ENCODE data around the gene EFCAB6. TPM values are rescaled to one million over a fixed set of nuclear protein-coding genes. Genes with fewer than 3 reads are reported as not detected.

The EFCAB6 gene
- total and polyA plus RNA-seq, 8 donors: 2.0 to 5.5 (median 3.5) TPM

GRCh38 chr22:43755452-43755851 lies 56.7 kb downstream of the EFCAB6 start:
- Histone ChIP-seq H3K9me3 (no peaks in the 10 kb centered on the region), H3K27me3 (peaks cover 0 to 6% of the 10 kb centered on the region in 2 donors), H3K4me3 (no peak overlapping the region), H3K27ac (no peak overlapping the region), H3K4me1 (no peaks in the 10 kb centered on the region), H3K36me3 (no peaks in the 10 kb centered on the region)
- TF ChIP-seq, protein P1, sequence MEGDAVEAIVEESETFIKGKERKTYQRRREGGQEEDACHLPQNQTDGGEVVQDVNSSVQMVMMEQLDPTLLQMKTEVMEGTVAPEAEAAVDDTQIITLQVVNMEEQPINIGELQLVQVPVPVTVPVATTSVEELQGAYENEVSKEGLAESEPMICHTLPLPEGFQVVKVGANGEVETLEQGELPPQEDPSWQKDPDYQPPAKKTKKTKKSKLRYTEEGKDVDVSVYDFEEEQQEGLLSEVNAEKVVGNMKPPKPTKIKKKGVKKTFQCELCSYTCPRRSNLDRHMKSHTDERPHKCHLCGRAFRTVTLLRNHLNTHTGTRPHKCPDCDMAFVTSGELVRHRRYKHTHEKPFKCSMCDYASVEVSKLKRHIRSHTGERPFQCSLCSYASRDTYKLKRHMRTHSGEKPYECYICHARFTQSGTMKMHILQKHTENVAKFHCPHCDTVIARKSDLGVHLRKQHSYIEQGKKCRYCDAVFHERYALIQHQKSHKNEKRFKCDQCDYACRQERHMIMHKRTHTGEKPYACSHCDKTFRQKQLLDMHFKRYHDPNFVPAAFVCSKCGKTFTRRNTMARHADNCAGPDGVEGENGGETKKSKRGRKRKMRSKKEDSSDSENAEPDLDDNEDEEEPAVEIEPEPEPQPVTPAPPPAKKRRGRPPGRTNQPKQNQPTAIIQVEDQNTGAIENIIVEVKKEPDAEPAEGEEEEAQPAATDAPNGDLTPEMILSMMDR (IDR thresholded peaks at IDR 0.05): no peak
- no peak for DNase-seq
- ATAC-seq: no peak
- intact Hi-C loops (cut with DNase I): no loop called here

DNA sequence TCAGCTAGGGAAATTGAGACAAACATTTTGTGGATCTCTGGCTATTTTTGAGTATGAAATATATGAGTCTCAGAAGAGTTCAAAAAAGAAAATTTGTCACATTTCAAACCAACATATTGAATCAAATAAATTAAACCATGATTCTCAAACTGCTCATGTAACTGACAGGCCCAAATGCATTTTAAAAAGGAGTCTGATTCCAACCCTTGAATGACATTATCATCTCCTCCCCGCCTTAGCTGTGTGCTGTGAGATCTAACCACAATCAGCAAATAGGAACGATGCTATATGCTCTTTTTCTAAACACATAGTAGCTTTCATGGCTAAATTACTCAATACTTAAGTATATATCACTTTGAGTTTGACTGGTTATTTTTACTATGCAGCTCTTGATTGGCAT lies 57.1 kb downstream of the EFCAB6 start:
- Histone ChIP-seq H3K27ac (no peak overlapping the region), H3K4me1 (no peaks in the 10 kb centered on the region), H3K9me3 (no peaks in the 10 kb centered on the region), H3K27me3 (peaks cover 0 to 9% of the 10 kb centered on the region in 2 donors), H3K36me3 (no peaks in the 10 kb centered on the region), H3K4me3 (no peak overlapping the region)
- ATAC-seq (no peak), DNase-seq (no peak)
- TF ChIP-seq, protein P1 (IDR thresholded peaks at IDR 0.05): no peak
- intact Hi-C loops (cut with DNase I): no loop called here

DNA sequence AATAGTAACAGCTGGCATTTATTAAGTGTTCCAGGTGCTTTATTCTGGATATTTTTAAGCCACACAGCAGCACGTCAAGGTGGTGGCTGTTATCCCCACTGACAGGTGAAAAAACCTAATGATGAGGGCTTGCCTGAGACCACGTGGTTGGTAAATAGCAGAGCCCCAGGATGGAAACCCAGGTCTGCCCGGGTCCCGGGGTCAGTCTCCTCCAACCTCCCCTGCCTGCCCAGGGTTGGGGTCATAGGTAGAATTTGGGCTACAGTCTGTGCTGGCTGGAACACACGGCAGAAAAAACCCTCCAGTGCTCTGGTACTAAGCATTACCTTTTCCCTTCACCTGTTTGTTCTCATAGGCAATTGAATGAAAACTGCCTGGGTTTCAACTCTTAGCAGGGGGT lies 57.9 kb downstream of the EFCAB6 start:
- Histone ChIP-seq H3K9me3 (no peaks in the 10 kb centered on the region), H3K27ac (no peak overlapping the region), H3K27me3 (peaks cover 0 to 9% of the 10 kb centered on the region in 2 donors), H3K4me1 (no peaks in the 10 kb centered on the region), H3K36me3 (no peaks in the 10 kb centered on the region), H3K4me3 (no peak overlapping the region)
- TF ChIP-seq, protein P1 (IDR thresholded peaks at IDR 0.05): no peak
- intact Hi-C loops (cut with DNase I): no loop called here
- DNase-seq: no peak
- ATAC-seq: no peak

- no peaks in the 10 kb centered on the region for H3K4me1 ChIP-seq
- no peak for DNase-seq
- no peak overlapping the region for H3K27ac ChIP-seq
- TF ChIP-seq, protein P1 (IDR thresholded peaks at IDR 0.05): no peak
- H3K9me3 ChIP-seq: no peaks in the 10 kb centered on the region
- H3K36me3 ChIP-seq: no peaks in the 10 kb centered on the region
- intact Hi-C loops (cut with DNase I): no loop called here
- peaks cover 0 to 9% of the 10 kb centered on the region in 2 donors for H3K27me3 ChIP-seq
- no peak for ATAC-seq
- H3K4me3 ChIP-seq: no peak overlapping the region
Observed at GRCh38 chr22:43753688-43754087, 58.4 kb downstream of the EFCAB6 start.

DNA sequence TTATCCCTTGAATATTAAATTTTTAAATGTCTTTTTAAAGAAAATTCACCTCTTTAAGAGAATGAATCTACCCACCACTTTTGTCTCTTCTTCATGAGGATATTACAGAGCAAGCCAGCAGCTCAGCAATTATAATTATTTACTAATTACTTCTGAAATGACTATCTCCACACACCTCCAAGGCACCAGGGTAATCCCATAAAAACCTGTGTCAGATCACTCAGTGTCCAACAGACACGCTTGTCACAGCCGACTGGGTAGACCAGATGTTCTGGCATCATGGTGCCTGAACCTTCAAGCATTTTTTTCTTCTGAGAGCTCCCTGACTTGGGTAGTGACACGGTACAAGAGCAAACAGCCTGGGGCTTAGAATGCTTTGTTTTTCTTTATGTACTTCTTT lies 61.4 kb downstream of the EFCAB6 start:
- Histone ChIP-seq H3K27ac (no peak overlapping the region), H3K4me3 (no peak overlapping the region), H3K9me3 (no peaks in the 10 kb centered on the region), H3K36me3 (no peaks in the 10 kb centered on the region), H3K4me1 (no peaks in the 10 kb centered on the region), H3K27me3 (peaks cover 0 to 9% of the 10 kb centered on the region in 2 donors)
- TF ChIP-seq, protein P1 (IDR thresholded peaks at IDR 0.05): no peak
- no peak for ATAC-seq
- DNase-seq: no peak
- intact Hi-C loops (cut with DNase I): no loop called here

Data from left lung (tissue), 10 donors.